Sciatic nerve (tissue), 2 donors: ENCODE results near the gene ADGRL1. TPM values are rescaled to one million over a fixed set of nuclear protein-coding genes. Genes with fewer than 3 reads are reported as not detected.
A peak's percentile ranks its signal among the peaks of the same experiment; 100 is the strongest.
"Not testable (repeated sequence)": the region's sequence is repeated elsewhere in the genome, so short reads cannot be mapped to it uniquely, and the experiment has no call there.

Experiments used
- ATAC-seq: fragments of 200-7000 bp; cut with Tn5 transposase; one replicate; pipeline ENCODE4 v1.9.1; 2020; ENCODE audit warnings: mild to moderate bottlenecking, moderate library complexity
- DNase-seq: peaks from one replicate; pipeline ENCODE4 v3.0.0-alpha.2; 2020; ENCODE audit warnings: low spot score
- intact Hi-C: fragments of 100-400 bp; cut with DNase I; formaldehyde crosslinking; loops from one replicate; pipeline ENCODE4 v1.14.2; 2022
- total RNA-seq: library from RNA; stranded (reverse); fragmentation: NEBNext Ultra II Directional; extraction: Animal tissue kit (Norgen Biotek cat#: 25700); gene quantifications from one replicate; pipeline ENCODE4 v1.2.1, GENCODE V29; 2021
- donor health status: DM: no; HTN: no; CAD: no.
- donor health status: DM: no; HTN: no; CAD: no.

ADGRL1 gene
- total RNA-seq, 1 donor from 2014 or later: 11.8 TPM

GRCh38 chr19:14150041-14150769 lies 55.8 kb downstream of the ADGRL1 start:
- DNase-seq (no peak), ATAC-seq (no peak)
- intact Hi-C loops: no loop called here

- intact Hi-C loops: no loop called here
- ATAC-seq (peak; percentile 76), DNase-seq (peak; percentile 86)
Observed at GRCh38 chr19:14149509-14149994, 56.4 kb downstream of the ADGRL1 start.

- DNase-seq: no peak
- peak; percentile 23 for ATAC-seq
- intact Hi-C loops: no loop called here
Observed at GRCh38 chr19:14148751-14149410, 57.1 kb downstream of the ADGRL1 start.

GRCh38 chr19:14147797-14148605 lies 58.0 kb downstream of the ADGRL1 start:
- intact Hi-C loops: no loop called here
- DNase-seq: peak; percentile 83
- peak; percentile 91 for ATAC-seq

- intact Hi-C loops: no loop called here
- DNase-seq (no peak), ATAC-seq (no peak)
Observed at GRCh38 chr19:14146789-14147216, 59.2 kb downstream of the ADGRL1 start.

- intact Hi-C loops, DNase-seq, ATAC-seq: not testable (repeated sequence)
Observed at GRCh38 chr19:14146169-14146568, 59.8 kb downstream of the ADGRL1 start.

- no peak for DNase-seq
- intact Hi-C loops: no loop called here
- no peak for ATAC-seq
Observed at GRCh38 chr19:14145381-14145780, 60.6 kb downstream of the ADGRL1 start.

GRCh38 chr19:14142262-14143190 lies 63.4 kb downstream of the ADGRL1 start:
- DNase-seq (no peak), ATAC-seq (no peak)
- intact Hi-C loops: no loop called here

- intact Hi-C loops: no loop called here
- no peak for ATAC-seq
- DNase-seq: no peak
Observed at GRCh38 chr19:14141041-14141440, 64.9 kb downstream of the ADGRL1 start.

- DNase-seq (no peak), ATAC-seq (no peak)
- intact Hi-C loops: loop anchor here (10.0 kb wide), 1 partner anchor 55 kb away; the partner anchor contains the start of gene C19orf67
Observed at GRCh38 chr19:14139944-14140343, 66.0 kb downstream of the ADGRL1 start.

- ATAC-seq (no peak), DNase-seq (no peak)
- intact Hi-C loops: loop anchor here (10.0 kb wide), 1 partner anchor 54 kb away; the partner anchor contains the start of gene C19orf67
Observed at GRCh38 chr19:14138576-14139265, 67.2 kb downstream of the ADGRL1 start.

GRCh38 chr19:14136509-14137281 lies 69.3 kb downstream of the ADGRL1 start, which contains the start of gene ASF1B:
ASF1B (minus strand) TSS chr19:14136589; CDS start chr19:14136456, 133 bp downstream.
- ATAC-seq (peak; percentile 97), DNase-seq (peak; percentile 98)
- intact Hi-C loops: loop anchor here (10.0 kb wide), 1 partner anchor 52 kb away; the partner anchor contains the start of gene C19orf67

- intact Hi-C loops: loop anchor here (10.0 kb wide), 1 partner anchor 51 kb away; the partner anchor contains the start of gene C19orf67
- DNase-seq (peak; percentile 69), ATAC-seq (no peak)
Observed at GRCh38 chr19:14135985-14136508, 69.9 kb downstream of the ADGRL1 start.

GRCh38 chr19:14135355-14135754 lies 70.6 kb downstream of the ADGRL1 start:
- intact Hi-C loops: loop anchor here (10.0 kb wide), 1 partner anchor 51 kb away; the partner anchor contains the start of gene C19orf67
- ATAC-seq (no peak), DNase-seq (no peak)

GRCh38 chr19:14127929-14128509 lies 78.0 kb downstream of the ADGRL1 start:
- intact Hi-C loops: no loop called here
- ATAC-seq (peak; percentile 83), DNase-seq (no peak)

- DNase-seq (no peak), ATAC-seq (peak; percentile 74)
- intact Hi-C loops: no loop called here
Observed at GRCh38 chr19:14127176-14127575, 78.8 kb downstream of the ADGRL1 start.
